Stromal cell of bone marrow (primary cell): ENCODE data around the gene USP10.
"Not testable (repeated sequence)": the region's sequence is repeated elsewhere in the genome, so short reads cannot be mapped to it uniquely, and the experiment has no call there.

ENCODE experiments used
- DNase-seq: peaks from one replicate; pipeline ENCODE4 v3.0.0-alpha.2; 2012; ENCODE audit warnings: low read depth

USP10 gene

GRCh38 chr16:84673203-84673535 lies 26.6 kb upstream of the USP10 start:
- DNase-seq: no peak

GRCh38 chr16:84673561-84673960 lies 26.2 kb upstream of the USP10 start:
- DNase-seq: no peak

DNA sequence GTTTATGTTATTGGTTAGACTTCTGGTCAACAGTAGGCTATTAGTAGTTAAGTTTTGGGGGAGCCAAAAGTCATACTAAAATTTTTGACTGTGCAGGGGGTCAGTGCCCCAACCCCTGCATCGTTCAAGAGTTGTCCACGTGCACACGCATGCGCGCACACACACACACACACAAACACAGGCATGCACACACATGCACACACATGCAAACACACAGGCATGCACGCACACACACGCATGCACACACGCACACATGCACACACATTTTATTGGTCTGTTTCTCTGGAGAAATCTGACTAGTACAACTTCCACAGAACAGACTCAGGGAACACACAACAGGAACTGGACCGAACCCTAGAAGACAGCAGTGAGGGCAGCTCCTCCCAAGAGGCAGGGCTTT lies 24.4 kb upstream of the USP10 start:
- DNase-seq: no peak

DNA sequence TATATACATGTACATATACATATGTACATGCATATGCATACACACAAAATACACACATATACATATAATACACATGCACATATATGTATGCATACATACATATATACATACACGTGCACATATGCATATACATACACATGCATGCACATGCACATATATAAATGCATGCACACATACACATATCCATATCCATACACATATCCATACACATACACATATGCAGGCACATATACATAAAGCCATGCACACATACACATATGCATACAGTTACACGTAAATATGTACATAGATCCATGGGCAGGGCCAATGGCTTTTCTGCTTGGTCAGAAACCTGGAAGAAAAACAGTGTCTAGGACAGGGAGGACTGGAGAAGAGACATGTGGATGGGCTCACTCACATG lies 23.9 kb upstream of the USP10 start:
- no peak for DNase-seq

DNA sequence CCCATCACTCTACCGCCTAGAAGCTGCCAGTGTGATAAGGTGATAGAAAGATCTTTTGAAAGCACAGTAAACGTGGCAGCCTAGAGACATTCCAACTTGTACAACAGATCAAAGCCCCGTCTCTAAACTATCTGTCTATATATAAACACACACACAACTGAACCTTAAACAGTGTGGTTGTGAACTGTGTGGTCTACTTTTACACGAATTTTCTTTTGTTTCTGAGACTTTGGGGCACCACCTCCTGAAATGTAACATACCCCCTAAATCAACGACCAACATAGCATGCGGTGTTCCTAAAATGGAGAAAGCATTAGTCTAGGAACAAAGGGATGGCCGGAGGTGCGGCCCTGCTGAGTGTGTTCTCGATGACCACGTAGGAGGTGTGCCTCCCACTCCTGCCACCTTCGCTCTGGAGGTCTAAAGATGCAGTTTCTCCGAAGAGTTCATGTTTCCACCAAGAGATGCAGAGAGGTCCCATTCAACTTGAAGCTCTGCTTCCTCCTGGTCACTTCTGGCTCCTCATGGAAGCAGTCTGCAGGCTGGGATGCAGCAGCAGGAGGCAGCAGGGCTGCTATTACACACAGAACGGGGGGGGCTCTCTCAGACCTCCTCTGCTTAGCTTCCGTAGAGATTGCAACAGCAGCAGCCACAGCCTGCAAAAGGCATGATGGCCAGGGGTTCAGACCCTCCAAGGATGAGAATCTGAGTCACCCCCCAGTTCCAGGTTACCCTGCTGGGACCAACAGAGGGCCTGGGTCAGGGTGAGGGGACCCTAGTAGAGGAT lies 22.6 kb upstream of the USP10 start:
- no peak for DNase-seq

GRCh38 chr16:84677849-84678248 lies 22.0 kb upstream of the USP10 start:
- no peak for DNase-seq

- DNase-seq: no peak
These were observed 21.3 kb upstream of the USP10 start for GRCh38 chr16:84678541-84678940.

DNA sequence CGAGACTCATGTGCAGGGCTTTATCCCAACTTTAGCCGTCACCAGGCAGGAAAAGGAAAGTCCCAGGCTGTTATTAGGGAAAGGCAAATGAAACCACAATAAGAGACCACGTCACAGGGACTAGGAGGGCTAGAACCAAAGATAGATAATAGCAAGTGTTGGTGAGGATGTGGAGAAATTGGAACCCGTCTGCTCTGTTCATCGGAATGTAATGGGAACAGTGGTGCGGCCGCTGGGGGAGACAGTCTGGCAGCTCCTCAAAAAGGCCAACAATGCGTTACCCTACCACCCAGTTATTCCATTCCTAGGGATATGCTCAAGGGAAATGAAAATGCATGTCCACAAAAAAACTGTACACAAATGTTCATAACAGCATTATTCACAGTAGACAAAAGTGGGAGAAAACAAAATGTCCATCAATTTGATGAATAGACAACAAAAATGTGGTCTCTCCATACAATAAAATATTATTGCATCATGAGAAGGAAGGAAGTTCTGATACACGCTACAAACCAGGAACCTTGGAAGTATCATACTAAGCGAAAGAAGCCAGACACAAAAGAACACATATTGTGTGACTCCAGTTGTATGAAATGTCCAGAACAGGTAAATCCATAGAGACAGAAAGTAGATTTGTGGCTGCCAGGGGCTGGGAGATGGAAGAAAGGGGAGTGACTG lies 19.5 kb upstream of the USP10 start:
- no peak for DNase-seq

GRCh38 chr16:84680843-84681629 lies 18.8 kb upstream of the USP10 start:
- DNase-seq: no peak

- no peak for DNase-seq
These were observed 15.9 kb upstream of the USP10 start for GRCh38 chr16:84683691-84684591.

DNA sequence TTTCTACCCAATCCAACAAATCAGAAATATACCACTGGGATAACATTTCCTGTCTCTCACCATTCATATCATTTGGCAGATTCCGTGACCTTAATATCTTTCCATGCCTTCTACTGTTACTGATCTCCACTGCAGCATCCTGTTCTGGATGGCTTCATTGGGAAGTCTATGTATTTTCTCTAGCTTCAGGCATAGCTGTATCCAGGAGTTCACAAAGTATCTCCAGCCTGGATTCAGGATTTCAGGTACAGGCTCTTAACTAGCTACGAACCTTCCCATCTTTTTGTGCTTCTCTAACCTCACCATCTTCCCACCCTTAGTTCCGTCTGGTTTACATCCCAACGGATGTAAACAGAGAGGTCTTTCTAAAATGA lies 15.2 kb upstream of the USP10 start:
- no peak for DNase-seq

- DNase-seq: no peak
These were observed 14.6 kb upstream of the USP10 start for GRCh38 chr16:84685210-84685609.

GRCh38 chr16:84686707-84687298 lies 13.0 kb upstream of the USP10 start:
- no peak for DNase-seq

DNA sequence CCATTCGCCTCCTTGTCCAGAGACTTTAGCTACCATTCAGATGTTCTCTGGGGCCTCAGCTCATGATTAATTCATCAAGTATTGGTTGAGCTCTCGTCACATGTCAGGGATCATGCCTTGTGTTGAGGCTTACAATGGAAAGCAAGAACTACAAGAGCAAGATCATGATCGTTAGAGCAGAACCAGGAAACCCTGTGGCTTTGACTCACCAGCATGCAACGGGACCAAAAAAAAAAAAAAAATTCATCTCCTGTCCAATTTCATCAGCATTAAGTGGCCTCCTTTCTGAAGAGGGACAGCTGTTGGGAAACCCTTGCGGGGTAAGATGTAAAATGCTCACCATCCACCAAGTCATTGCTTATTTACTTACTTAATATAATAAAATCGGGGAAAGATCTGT lies 12.1 kb upstream of the USP10 start:
- DNase-seq: peak; percentile 89

DNA sequence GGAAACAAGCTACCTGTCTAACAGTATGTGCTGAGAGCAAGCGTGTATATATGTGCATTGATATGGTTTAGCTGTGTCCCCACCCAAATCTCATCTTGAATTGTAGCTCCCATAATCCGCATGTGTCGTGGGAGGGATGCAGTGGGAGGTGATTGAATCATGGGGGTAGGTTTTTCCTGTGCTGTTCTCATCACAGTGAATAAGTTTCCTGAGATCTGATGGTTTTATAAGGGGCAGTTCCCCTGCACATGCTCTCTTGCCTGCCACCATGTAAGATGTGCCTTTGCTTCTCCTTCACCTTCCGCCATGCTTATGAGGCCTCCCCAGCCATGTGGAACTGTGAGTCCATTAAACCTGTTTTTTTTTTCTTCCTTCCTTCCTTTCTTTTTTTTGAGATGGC lies 11.6 kb upstream of the USP10 start:
- DNase-seq: not testable (repeated sequence)

GRCh38 chr16:84689111-84689510 lies 10.7 kb upstream of the USP10 start:
- DNase-seq: peak; percentile 83

- DNase-seq: no peak
These were observed 9.5 kb upstream of the USP10 start for GRCh38 chr16:84690088-84690819.

DNA sequence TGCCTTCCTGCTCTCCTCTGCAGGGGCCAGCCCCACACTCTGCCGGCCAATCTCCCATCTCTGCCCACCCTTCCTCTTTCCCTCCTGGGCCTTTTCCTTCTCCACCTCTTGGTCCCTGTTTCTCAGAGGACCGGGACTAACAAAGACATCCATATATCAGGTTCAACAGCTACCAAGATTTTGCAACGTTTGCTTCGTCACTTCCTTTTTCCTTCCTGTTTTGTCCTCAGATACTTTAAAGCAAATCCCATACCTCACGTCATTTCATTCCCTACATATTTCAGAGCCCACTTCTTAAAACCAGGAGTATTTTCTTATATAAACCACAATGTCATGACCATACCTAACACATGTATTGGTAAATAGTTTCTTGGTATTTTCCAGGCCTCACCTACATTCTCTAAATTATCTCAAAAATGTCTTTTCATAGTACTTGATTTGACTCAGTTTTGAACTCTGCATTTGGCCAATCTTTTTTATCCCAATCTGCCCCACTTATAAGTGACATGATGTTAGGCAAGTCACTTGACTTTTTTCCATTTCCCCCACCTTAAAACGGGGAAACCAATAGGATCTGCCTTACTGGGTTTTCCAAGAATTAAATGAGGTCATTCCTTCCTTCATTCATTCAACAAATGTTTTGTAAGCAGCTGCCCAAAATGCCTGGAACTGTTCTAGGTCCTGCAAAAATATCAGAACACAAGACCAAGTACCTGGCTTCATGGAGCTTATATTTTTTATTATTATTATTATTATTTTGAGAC lies 7.2 kb upstream of the USP10 start:
- no peak for DNase-seq

DNA sequence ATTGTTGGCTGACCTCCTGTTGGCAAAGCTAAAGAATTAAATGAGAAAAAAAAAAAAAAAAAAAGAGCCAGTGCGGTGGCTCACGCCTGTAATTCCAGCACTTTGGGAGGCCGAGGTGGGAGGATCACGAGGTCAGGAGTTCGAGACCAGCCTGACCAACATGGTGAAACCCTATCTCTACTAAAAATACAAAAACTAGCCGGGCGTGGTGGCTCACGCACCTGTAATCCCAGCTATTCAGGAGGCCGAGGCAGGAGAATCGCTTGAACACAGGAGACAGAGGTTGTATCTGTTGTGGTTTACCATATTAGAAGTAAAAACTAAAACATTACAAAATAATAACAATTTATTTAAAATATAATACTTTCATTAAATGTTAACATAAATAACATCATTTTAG lies 5.9 kb upstream of the USP10 start:
- DNase-seq: not testable (repeated sequence)

DNA sequence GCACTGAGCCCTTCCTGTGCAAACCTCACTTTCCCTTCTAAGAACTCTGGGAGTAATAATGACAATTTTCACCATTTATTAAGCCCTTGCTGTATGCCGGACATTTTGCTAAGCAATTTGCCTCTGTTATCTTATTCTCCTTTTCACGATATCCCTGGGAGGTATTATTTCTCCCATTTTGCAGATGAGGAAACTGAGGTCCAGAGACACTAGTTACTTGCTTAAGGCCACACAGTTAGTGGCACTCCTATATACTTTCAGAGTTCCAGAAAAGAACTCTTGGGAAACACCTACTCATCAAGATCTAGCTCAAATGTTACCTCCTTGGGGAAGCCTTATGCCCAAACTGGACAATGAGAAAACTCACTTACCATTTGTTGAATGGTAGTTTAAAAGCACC lies 4.8 kb upstream of the USP10 start:
- no peak for DNase-seq
